Endothelial cell of umbilical vein (primary cell): ENCODE data around the gene TMEM213. TPM values are rescaled to one million over a fixed set of nuclear protein-coding genes. Genes with fewer than 3 reads are reported as not detected.

ENCODE experiments used
- BruUV-seq: library from RNA; stranded (reverse); fragments of 400-500 nt; replicated peaks from 2 replicates; lab custom pipeline; 2021; lab: Mats Ljungman, UMichigan
- CTCF ChIA-PET: fragments of 300-600, 350-600 bp; sonication (Branson Sonifier 250); formaldehyde crosslinking; loops from one replicate; lab custom pipeline; 2021; ENCODE audit warnings: antibody characterized with exemption, inconsistent platforms; lab: Charles Lee
- POLR2A ChIA-PET: fragments of 300-600, 350-600 bp; sonication (Branson Sonifier 250); formaldehyde crosslinking; loops from one replicate; lab custom pipeline; 2021; ENCODE audit warnings: antibody characterized with exemption, inconsistent platforms; lab: Charles Lee
- DNase-seq: peaks from one replicate; pipeline ENCODE4 v3.0.0-alpha.2; 2011; ENCODE audit warnings: low read depth, low spot score
- FAIRE-seq: peaks from 2 replicates; lab custom pipeline; 2011; peaks lifted over from hg19 to GRCh38; lab: Jason Lieb, UNC
- H2AFZ ChIP-seq: 2 replicates; pipeline ENCODE4 v1.6.0; 2012; ENCODE audit warnings: low read depth, low read length, control low read depth, inconsistent platforms
- H3K27ac ChIP-seq: 2 replicates; pipeline ENCODE4 v1.5.1; 2011; ENCODE audit warnings: low read depth, mild to moderate bottlenecking, control low read depth, low read length, moderate library complexity; ENCODE audit not compliant: insufficient read depth
- H3K27me3 ChIP-seq, 2 experiments: 2 replicates each; pipeline versions ENCODE4 v1.6.0 to v1.6.1; 2011; ENCODE audit warnings: low read length in 2 of 2, mixed read lengths in 1 of 2; ENCODE audit not compliant: control insufficient read depth in 2 of 2, insufficient read depth in 2 of 2
- H3K36me3 ChIP-seq, 2 experiments: 2 replicates in 1 of 2; 3 replicates in 1 of 2; pipeline ENCODE4 v1.5.1; 2011; ENCODE audit warnings: low read length in 2 of 2, mild to moderate bottlenecking in 1 of 2, moderate library complexity in 1 of 2; ENCODE audit not compliant: control insufficient read depth in 2 of 2, insufficient read depth in 2 of 2; ENCODE audit errors: extremely low read depth in 1 of 2
- H3K4me1 ChIP-seq: 3 replicates; pipeline ENCODE4 v1.5.1; 2011; ENCODE audit warnings: mild to moderate bottlenecking, low read length; ENCODE audit not compliant: control insufficient read depth, insufficient read depth; ENCODE audit errors: extremely low read depth
- H3K4me2 ChIP-seq: 2 replicates; pipeline ENCODE4 v1.6.1; 2011; ENCODE audit warnings: low read length, control low read depth, mixed read lengths; ENCODE audit not compliant: insufficient read depth
- H3K4me3 ChIP-seq, 3 experiments: fragments of 200-600 bp in 1 of 3; sonication (generic), shearing (Covaris generic) in 1 of 3; replicated peaks in 1 of 3; 2 replicates each; pipeline ENCODE4 v1.5.1; 2011 to 2016; ENCODE audit warnings: control low read depth in 3 of 3, low read length in 3 of 3, mild to moderate bottlenecking in 2 of 3, inconsistent platforms in 1 of 3, low read depth in 1 of 3, moderate library complexity in 1 of 3; ENCODE audit not compliant: insufficient read depth in 1 of 3
- H3K79me2 ChIP-seq: 2 replicates; pipeline ENCODE4 v1.6.0; 2012; ENCODE audit warnings: low read length, inconsistent platforms; ENCODE audit not compliant: control insufficient read depth, insufficient read depth
- H3K9ac ChIP-seq: replicated peaks from 2 replicates; pipeline ENCODE3; 2011; ENCODE audit warnings: low read length, control low read depth; ENCODE audit not compliant: insufficient read depth; ENCODE audit errors: extremely low read depth
- H3K9me1 ChIP-seq: replicated peaks from 3 replicates; pipeline ENCODE4 v1.6.0; 2011; ENCODE audit warnings: mild to moderate bottlenecking, low read length; ENCODE audit not compliant: control insufficient read depth, insufficient read depth; ENCODE audit errors: extremely low read depth
- H3K9me3 ChIP-seq: replicated peaks from 2 replicates; pipeline ENCODE4 v1.5.1; 2012; ENCODE audit warnings: low read length, inconsistent platforms; ENCODE audit not compliant: control insufficient read depth, insufficient read depth
- H4K20me1 ChIP-seq: replicated peaks from 2 replicates; pipeline ENCODE3; 2011; ENCODE audit warnings: mild to moderate bottlenecking, low read length; ENCODE audit not compliant: control insufficient read depth, insufficient read depth; ENCODE audit errors: extremely low read depth
- EZH2 ChIP-seq: IDR thresholded peaks from 2 replicates; pipeline ENCODE4 v1.6.1; 2012; ENCODE audit warnings: borderline replicate concordance, low read depth, mild to moderate bottlenecking, moderate library complexity, low read length, inconsistent platforms; ENCODE audit not compliant: severe bottlenecking
- FOS ChIP-seq: IDR thresholded peaks from 2 replicates; pipeline ENCODE4 v1.6.1; 2011; ENCODE audit warnings: mild to moderate bottlenecking, low read length, moderate library complexity, borderline replicate concordance; ENCODE audit not compliant: insufficient read depth
- GATA2 ChIP-seq: IDR thresholded peaks from 2 replicates; pipeline ENCODE4 v1.7.0; 2011; ENCODE audit warnings: low read depth, mild to moderate bottlenecking, moderate library complexity, mixed read lengths, low read length; ENCODE audit not compliant: insufficient read length, insufficient read depth
- JUN ChIP-seq: IDR thresholded peaks from 2 replicates; pipeline ENCODE4 v1.6.1; 2011; ENCODE audit warnings: borderline replicate concordance, low read depth; ENCODE audit not compliant: insufficient read length, insufficient read depth
- MYC ChIP-seq: IDR thresholded peaks from one replicate; pipeline ENCODE4 v1.6.1; 2011; ENCODE audit warnings: mild to moderate bottlenecking, low read depth, low read length
- POLR2A ChIP-seq: IDR thresholded peaks from 2 replicates; pipeline ENCODE4 v1.6.1; 2012; ENCODE audit warnings: low read depth, mild to moderate bottlenecking, control low read depth, low read length
- POLR2AphosphoS5 ChIP-seq: IDR thresholded peaks from 2 replicates; pipeline ENCODE4 v1.6.1; 2012; ENCODE audit warnings: low read depth, mild to moderate bottlenecking, control low read depth, low read length, moderate library complexity; ENCODE audit not compliant: insufficient read depth
- dilution Hi-C: fragments of 300-500 bp; cut with MboI; formaldehyde crosslinking; loops from one replicate; pipeline ENCODE4 v1.15.0; 2019; ENCODE audit warnings: low sequenced_read_pairs; ENCODE audit not compliant: extremely low pct_ligation_motif_present
- intact Hi-C: fragments of 100-400 bp; cut with micrococcal nuclease; formaldehyde crosslinking; loops from one replicate; pipeline ENCODE4 v1.10.0; 2022
- polyA plus RNA-seq, 4 experiments: library from polyadenylated mRNA; depleted of rRNA in 3 of 4; stranded (reverse) in 3 of 4; unstranded in 1 of 4; fragments of >200 nt; gene quantifications; 2 replicates each; pipeline versions ENCODE4 v1.2.1 to v1.2.3, GENCODE V29; 2011 to 2012; ENCODE audit warnings: missing spikeins in 1 of 4
- total RNA-seq: library from RNA; stranded (reverse); gene quantifications from 2 replicates; pipeline ENCODE4 v1.2.3, GENCODE V29; 2021
- TF ChIP-seq, protein P1 (sequence below): IDR thresholded peaks from 2 replicates; pipeline ENCODE4 v1.6.1; 2011; ENCODE audit not compliant: insufficient read depth, insufficient read length
- TF ChIP-seq, protein P2 (sequence below), 2 donors: IDR thresholded peaks; 1 replicate in 1 of 2; 2 replicates in 1 of 2; pipeline ENCODE4 v1.5.1; 2011; ENCODE audit warnings: low read length in 2 of 2, mild to moderate bottlenecking in 2 of 2, moderate library complexity in 2 of 2, control low read depth in 1 of 2, inconsistent platforms in 1 of 2, low read depth in 1 of 2; ENCODE audit not compliant: insufficient read depth in 1 of 2; ENCODE audit errors: extremely low read depth in 1 of 2

Gene TMEM213
- total and polyA plus RNA-seq, 2 donors (not counting 3 experiments of a cell fraction or from before 2014, with no cell fraction given) = not detected

DNA sequence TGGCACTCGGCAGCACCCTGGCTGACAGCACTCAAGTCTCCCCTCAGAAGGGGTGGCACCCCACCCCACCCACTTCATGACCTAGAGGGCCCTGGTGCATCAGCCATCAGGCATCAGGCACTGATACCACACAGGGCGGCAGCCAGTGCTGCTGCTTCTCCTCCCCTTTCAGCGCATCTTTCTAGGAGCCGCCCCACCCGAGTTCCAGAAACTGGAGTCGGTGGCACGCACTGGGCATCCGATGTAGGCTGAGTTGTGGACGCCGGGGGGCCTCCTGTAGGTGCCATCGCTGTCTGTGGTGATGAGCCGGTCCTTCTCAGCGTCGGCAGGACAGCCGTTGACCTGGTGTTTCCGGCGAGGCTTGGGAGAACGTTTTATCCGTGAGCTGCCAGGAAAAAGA lies 70.0 kb downstream of the TMEM213 start:
- Histone ChIP-seq H3K4me2 (no peak overlapping the region), H3K4me3 (no peak overlapping the region), H3K9me1 (no peaks in the 10 kb centered on the region), H3K9ac (no peak overlapping the region), H3K4me1 (no peaks in the 10 kb centered on the region), H3K9me3 (no peaks in the 10 kb centered on the region), H2AFZ (no peak overlapping the region), H4K20me1 (no peaks in the 10 kb centered on the region), H3K79me2 (no peaks in the 10 kb centered on the region), H3K36me3 (peaks cover 0 to 9% of the 10 kb centered on the region in 2 experiments), H3K27me3 (no peaks in the 10 kb centered on the region), H3K27ac (no peak overlapping the region)
- POLR2A ChIA-PET = no interaction called here
- no TSS peak for BruUV-seq
- CTCF ChIA-PET = interaction anchor here (2.4 kb wide), 1 partner anchor 19 kb away, joined by 6 read pairs; no protein-coding TSS in a partner anchor
- dilution Hi-C loops (no loop called here), intact Hi-C loops (no loop called here)
- TF ChIP-seq GATA2 (no peak), FOS (no peak), POLR2AphosphoS5 (no peak)
- TF ChIP-seq, protein P1, sequence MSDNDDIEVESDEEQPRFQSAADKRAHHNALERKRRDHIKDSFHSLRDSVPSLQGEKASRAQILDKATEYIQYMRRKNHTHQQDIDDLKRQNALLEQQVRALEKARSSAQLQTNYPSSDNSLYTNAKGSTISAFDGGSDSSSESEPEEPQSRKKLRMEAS = no peak
- FAIRE-seq (no peak), DNase-seq (no peak)

DNA sequence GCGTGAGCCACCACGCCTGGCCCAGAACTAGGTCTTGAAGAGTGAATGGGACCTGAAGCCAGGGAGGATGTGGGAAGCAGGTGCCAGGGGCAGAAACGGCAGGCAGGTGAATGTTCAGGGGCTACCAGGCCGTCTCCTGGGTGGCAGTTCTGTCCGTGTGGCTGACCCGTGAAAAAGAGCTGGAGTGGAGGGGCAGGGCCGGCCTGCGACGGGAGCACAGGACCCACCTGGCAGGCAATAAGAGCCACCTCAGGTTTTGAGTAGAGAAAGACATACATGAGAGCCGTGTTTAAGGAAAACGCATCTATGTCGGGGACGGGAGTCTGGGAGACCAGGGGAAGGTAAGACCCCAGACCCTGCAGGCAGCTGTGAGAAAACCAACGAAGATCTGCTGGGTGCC lies 70.9 kb downstream of the TMEM213 start:
- ChIA-PET CTCF (interaction anchor here (2.4 kb wide), 1 partner anchor 18 kb away, joined by 6 read pairs; no protein-coding TSS in a partner anchor), POLR2A (no interaction called here)
- H3K9me3 ChIP-seq = no peaks in the 10 kb centered on the region
- BruUV-seq = no TSS peak
- H2AFZ ChIP-seq = no peak overlapping the region
- DNase-seq (no peak), FAIRE-seq (no peak)
- H3K9ac ChIP-seq = no peak overlapping the region
- no peak overlapping the region for H3K27ac ChIP-seq
- intact Hi-C loops (no loop called here), dilution Hi-C loops (no loop called here)
- H3K27me3 ChIP-seq = no peaks in the 10 kb centered on the region
- TF ChIP-seq POLR2A (no peak), GATA2 (no peak), JUN (no peak), FOS (no peak), POLR2AphosphoS5 (no peak), MYC (no peak), EZH2 (no peak)
- TF ChIP-seq, protein P2, sequence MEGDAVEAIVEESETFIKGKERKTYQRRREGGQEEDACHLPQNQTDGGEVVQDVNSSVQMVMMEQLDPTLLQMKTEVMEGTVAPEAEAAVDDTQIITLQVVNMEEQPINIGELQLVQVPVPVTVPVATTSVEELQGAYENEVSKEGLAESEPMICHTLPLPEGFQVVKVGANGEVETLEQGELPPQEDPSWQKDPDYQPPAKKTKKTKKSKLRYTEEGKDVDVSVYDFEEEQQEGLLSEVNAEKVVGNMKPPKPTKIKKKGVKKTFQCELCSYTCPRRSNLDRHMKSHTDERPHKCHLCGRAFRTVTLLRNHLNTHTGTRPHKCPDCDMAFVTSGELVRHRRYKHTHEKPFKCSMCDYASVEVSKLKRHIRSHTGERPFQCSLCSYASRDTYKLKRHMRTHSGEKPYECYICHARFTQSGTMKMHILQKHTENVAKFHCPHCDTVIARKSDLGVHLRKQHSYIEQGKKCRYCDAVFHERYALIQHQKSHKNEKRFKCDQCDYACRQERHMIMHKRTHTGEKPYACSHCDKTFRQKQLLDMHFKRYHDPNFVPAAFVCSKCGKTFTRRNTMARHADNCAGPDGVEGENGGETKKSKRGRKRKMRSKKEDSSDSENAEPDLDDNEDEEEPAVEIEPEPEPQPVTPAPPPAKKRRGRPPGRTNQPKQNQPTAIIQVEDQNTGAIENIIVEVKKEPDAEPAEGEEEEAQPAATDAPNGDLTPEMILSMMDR (IDR thresholded peaks at IDR 0.05; ENCODE audit: extremely low read depth in 1 of 2, insufficient read depth in 1 of 2, low read depth in 1 of 2, low read length in 2 of 2) = no peak
- TF ChIP-seq, protein P1 = no peak
- H3K36me3 ChIP-seq = peaks cover 0 to 5% of the 10 kb centered on the region in 2 experiments
- no peaks in the 10 kb centered on the region for H3K4me1 ChIP-seq
- H3K79me2 ChIP-seq = no peaks in the 10 kb centered on the region
- H3K4me2 ChIP-seq = no peak overlapping the region
- H3K4me3 ChIP-seq = no peak overlapping the region
- H4K20me1 ChIP-seq = no peaks in the 10 kb centered on the region
- no peaks in the 10 kb centered on the region for H3K9me1 ChIP-seq
